Esophagus squamous epithelium (tissue), 5 donors: ENCODE data around the gene KIAA1586. TPM values are rescaled to one million over a fixed set of nuclear protein-coding genes. Genes with fewer than 3 reads are reported as not detected.
"Not testable (repeated sequence)": the region's sequence is repeated elsewhere in the genome, so short reads cannot be mapped to it uniquely, and the experiment has no call there.

Source experiments
- DNase-seq: peaks from one replicate; lab custom pipeline; 2025; lab: John Stamatoyannopoulos, UW
- H3K27ac ChIP-seq, 4 donors: fragments of 200-600 bp; sonication (generic); one replicate each; pipeline ENCODE4 v1.5.1; 2016 to 2019; ENCODE audit warnings: mild to moderate bottlenecking in 1 of 4
- H3K27me3 ChIP-seq, 4 donors: fragments of 200-600 bp; sonication (generic); 1 replicate in 3 of 4; 2 replicates in 1 of 4; pipeline versions ENCODE4 v1.5.1 to v1.6.0; 2017 to 2021; ENCODE audit warnings: antibody characterized with exemption in 1 of 4
- H3K36me3 ChIP-seq, 3 donors: fragments of 200-600 bp; sonication (generic); one replicate each; pipeline ENCODE4 v1.5.1; 2016 to 2019
- H3K4me1 ChIP-seq, 3 donors: fragments of 200-600 bp; sonication (generic); one replicate each; pipeline ENCODE4 v1.5.1; 2017 to 2019
- H3K4me3 ChIP-seq, 4 donors: fragments of 200-600 bp; sonication (generic); 1 replicate in 3 of 4; 2 replicates in 1 of 4; pipeline ENCODE4 v1.5.1; 2016 to 2019; ENCODE audit warnings: mild to moderate bottlenecking in 2 of 4, moderate library complexity in 1 of 4
- H3K9me3 ChIP-seq, 3 donors: fragments of 200-600 bp; sonication (generic); one replicate each; pipeline ENCODE4 v1.5.1; 2016 to 2019
- CTCF ChIP-seq, 6 experiments: fragments of 450-650 bp in 4 of 6; fragments of 200-600 bp in 2 of 6; sonication (generic) in 2 of 6; IDR thresholded peaks; one replicate each; pipeline ENCODE4 v1.5.1; 2016 to 2019; ENCODE audit warnings: antibody characterized with exemption in 6 of 6, mild to moderate bottlenecking in 4 of 6, moderate library complexity in 4 of 6
- POLR2A ChIP-seq, 4 donors: fragments of 450-650 bp; IDR thresholded peaks; one replicate each; pipeline ENCODE4 v1.6.1; 2017; ENCODE audit warnings: antibody characterized with exemption in 4 of 4, mild to moderate bottlenecking in 4 of 4, moderate library complexity in 3 of 4
- WGBS, 2 donors: methylation state at CpG; one replicate each; pipeline ENCODE4 v1.1.5; 2018; 5-methylcytosine and 5-hydroxymethylcytosine counted together
- intact Hi-C: fragments of 100-400 bp; cut with DNase I; formaldehyde crosslinking; loops from one replicate; pipeline ENCODE4 v1.15.0; 2022
- total RNA-seq, 4 donors: library from RNA; depleted of rRNA; stranded (reverse); fragments of >200 nt; gene quantifications; one replicate each; pipeline ENCODE4 v1.1.0, GENCODE V29; 2016
- donor health status: DM: yes; HTN: yes; CAD: no.

Gene KIAA1586
- 1 to 10 TPM; 1.6 to 7.6 (median 4.2) TPM for total RNA-seq

- H3K36me3 ChIP-seq, result peaks cover 0 to 11% (median 9%) of the 10 kb centered on the region in 3 donors
- WGBS, 2 donors, result 0 to 1% methylated on average over 22 to 24 of the region's 78 CpGs
- intact Hi-C loops, H3K9me3 ChIP-seq: not testable (repeated sequence)
- peak within 1 kb of the TSS; percentile 45 to 73 (median 52) for H3K4me3 ChIP-seq
- TF ChIP-seq POLR2A (IDR thresholded peaks at IDR 0.05), result peak in 2 of 4 donors; percentile 70 to 72
- peak within 1 kb of the TSS; percentile 49 to 83 (median 67) for H3K27ac ChIP-seq
- peak; percentile 28 for DNase-seq
- H3K4me1 ChIP-seq, result peaks cover 0 to 17% (median 0%) of the 10 kb centered on the region in 3 donors
- H3K27me3 ChIP-seq, result peaks cover 0 to 13% (median 0%) of the 10 kb centered on the region in 4 donors
Observed at GRCh38 chr6:57046332-57047256, at the start of gene KIAA1586. TSS of gene KIAA1586 (plus strand) at chr6:57046693. CDS start at chr6:57046756, 63 bp downstream.

- Histone ChIP-seq H3K4me3 (no peak overlapping the region), H3K27ac (no peak overlapping the region), H3K36me3 (no peaks in the 10 kb centered on the region), H3K9me3 (peaks cover 0 to 26% (median 10%) of the 10 kb centered on the region in 3 donors), H3K27me3 (no peaks in the 10 kb centered on the region), H3K4me1 (peaks cover 0 to 7% (median 0%) of the 10 kb centered on the region in 3 donors)
- TF ChIP-seq CTCF (IDR thresholded peaks at IDR 0.05), result no peak
- TF ChIP-seq POLR2A (IDR thresholded peaks at IDR 0.05), result no peak
- intact Hi-C loops, result no loop called here
- DNase-seq, result no peak
Observed at GRCh38 chr6:56999049-56999448, 47.4 kb upstream of the KIAA1586 start.

- H3K4me3 ChIP-seq, DNase-seq, H3K4me1 ChIP-seq, H3K27me3 ChIP-seq, H3K36me3 ChIP-seq, intact Hi-C loops, H3K27ac ChIP-seq: not testable (repeated sequence)
- WGBS, 2 donors, result 80 to 99% methylated on average over 1 to 8 of the region's 18 CpGs
- H3K9me3 ChIP-seq, result peaks cover 0 to 26% (median 10%) of the 10 kb centered on the region in 3 donors
Observed at GRCh38 chr6:56999748-57000147, 46.7 kb upstream of the KIAA1586 start.

- TF ChIP-seq CTCF (IDR thresholded peaks at IDR 0.05), result no peak
- no peak for TF ChIP-seq POLR2A (IDR thresholded peaks at IDR 0.05)
- no peak overlapping the region for H3K4me3 ChIP-seq
- no peak for DNase-seq
- H3K36me3 ChIP-seq, result no peaks in the 10 kb centered on the region
- peaks cover 0 to 7% (median 0%) of the 10 kb centered on the region in 3 donors for H3K4me1 ChIP-seq
- H3K9me3 ChIP-seq, result peaks cover 0 to 26% (median 10%) of the 10 kb centered on the region in 3 donors
- H3K27me3 ChIP-seq, result no peaks in the 10 kb centered on the region
- intact Hi-C loops, result no loop called here
- H3K27ac ChIP-seq, result no peak overlapping the region
Observed at GRCh38 chr6:57002197-57002596, 44.3 kb upstream of the KIAA1586 start.

GRCh38 chr6:57004292-57004691, 42.2 kb upstream of the KIAA1586 start:
- DNase-seq, result no peak
- H3K4me1 ChIP-seq, result peaks cover 0 to 7% (median 0%) of the 10 kb centered on the region in 3 donors
- no peak overlapping the region for H3K4me3 ChIP-seq
- H3K36me3 ChIP-seq, result no peaks in the 10 kb centered on the region
- no peak overlapping the region for H3K27ac ChIP-seq
- 93 to 94% methylated on average over 7 to 14 of the region's 14 CpGs for WGBS, 2 donors
- no peak for TF ChIP-seq CTCF (IDR thresholded peaks at IDR 0.05)
- TF ChIP-seq POLR2A (IDR thresholded peaks at IDR 0.05), result no peak
- peaks cover 0 to 7% (median 0%) of the 10 kb centered on the region in 3 donors for H3K9me3 ChIP-seq
- H3K27me3 ChIP-seq, result no peaks in the 10 kb centered on the region
- intact Hi-C loops, result no loop called here

GRCh38 chr6:57006101-57006500, 40.4 kb upstream of the KIAA1586 start:
- TF ChIP-seq CTCF (IDR thresholded peaks at IDR 0.05) (no peak), POLR2A (IDR thresholded peaks at IDR 0.05) (no peak)
- intact Hi-C loops, result no loop called here
- H3K9me3 ChIP-seq, result no peaks in the 10 kb centered on the region
- H3K4me1 ChIP-seq, result no peaks in the 10 kb centered on the region
- no peak overlapping the region for H3K4me3 ChIP-seq
- WGBS, 2 donors, result 57 to 60% methylated on average over 3 of the region's 3 CpGs
- H3K27me3 ChIP-seq, result no peaks in the 10 kb centered on the region
- no peaks in the 10 kb centered on the region for H3K36me3 ChIP-seq
- no peak overlapping the region for H3K27ac ChIP-seq
- no peak for DNase-seq

GRCh38 chr6:57008069-57008468, 38.4 kb upstream of the KIAA1586 start:
- 67 to 75% methylated on average over 2 of the region's 2 CpGs for WGBS, 2 donors
- H3K27ac ChIP-seq, result not testable (repeated sequence)

More at GRCh38 chr6:57008069-57008468, 38.4 kb upstream of the KIAA1586 start:
- H3K4me3 ChIP-seq, H3K36me3 ChIP-seq, H3K4me1 ChIP-seq, H3K9me3 ChIP-seq, DNase-seq, H3K27me3 ChIP-seq, intact Hi-C loops: not testable (repeated sequence)
